Measurements from ENCODE around the gene CNN2. TPM values are rescaled to one million over a fixed set of nuclear protein-coding genes. Genes with fewer than 3 reads are reported as not detected.

The CNN2 gene
- total and polyA plus RNA-seq, 4 donors, result 10.1 to 38.4 (median 26.8) TPM

DNA sequence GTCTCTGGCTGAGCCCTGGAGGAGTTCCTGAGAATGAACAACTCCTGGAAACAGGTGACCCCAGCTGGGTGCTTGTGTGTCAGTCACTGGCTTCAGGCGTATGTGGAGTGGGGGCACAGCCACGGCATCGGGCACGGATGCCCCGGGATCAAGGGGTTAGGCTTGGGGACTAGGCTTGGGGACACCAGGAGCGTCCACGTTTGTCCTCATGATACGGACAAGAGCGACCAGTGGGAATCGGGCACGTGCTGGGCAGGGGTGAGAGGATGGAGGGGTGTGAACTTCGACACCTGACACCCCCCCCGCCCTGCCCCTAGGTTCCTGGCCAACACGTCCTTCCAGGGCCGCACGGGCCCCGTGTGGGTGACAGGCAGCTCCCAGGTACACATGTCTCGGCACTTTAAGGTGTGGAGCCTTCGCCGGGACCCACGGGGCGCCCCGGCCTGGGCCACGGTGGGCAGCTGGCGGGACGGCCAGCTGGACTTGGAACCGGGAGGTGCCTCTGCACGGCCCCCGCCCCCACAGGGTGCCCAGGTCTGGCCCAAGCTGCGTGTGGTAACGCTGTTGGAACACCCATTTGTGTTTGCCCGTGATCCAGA lies 22.1 kb upstream of the CNN2 start:
- H3K27me3 ChIP-seq (ENCODE audit: control insufficient read depth in 4 of 4, insufficient read depth in 4 of 4, low read length in 3 of 4), result peaks cover 0 to 4% (median 3%) of the 10 kb centered on the region in 4 donors
- 69% methylated on average over 32 of the region's 32 CpGs for WGBS

More for the DNA sequence above, 22.1 kb upstream of the CNN2 start:
- Histone ChIP-seq H3K27ac (ENCODE audit: low read depth in 1 of 2, low read length in 2 of 2) (no peak overlapping the region), H3K36me3 (ENCODE audit: control insufficient read depth in 4 of 4, insufficient read depth in 3 of 4, low read depth in 1 of 4, low read length in 3 of 4) (peaks cover 0 to 5% (median 0%) of the 10 kb centered on the region in 4 donors), H3K9me3 (ENCODE audit: control insufficient read depth in 4 of 4, low read length in 3 of 4) (no peaks in the 10 kb centered on the region), H3K4me1 (ENCODE audit: control insufficient read depth in 4 of 4, insufficient read depth in 4 of 4, low read length in 3 of 4) (peaks cover 0 to 10% (median 4%) of the 10 kb centered on the region in 4 donors), H3K9ac (ENCODE audit: low read depth in 1 of 2, low read length in 2 of 2) (no peak overlapping the region), H3K4me3 (ENCODE audit: low read depth in 1 of 3, low read length in 3 of 3) (no peak overlapping the region)
- TF ChIP-seq HNF4A (conservative IDR thresholded peaks at IDR 0.05) (no peak), RAD21 (IDR thresholded peaks at IDR 0.05) (no peak), TAF1 (conservative IDR thresholded peaks at IDR 0.05) (no peak), NR2F2 (IDR thresholded peaks at IDR 0.05) (no peak), RXRA (IDR thresholded peaks at IDR 0.05) (no peak), HNF4G (IDR thresholded peaks at IDR 0.05) (no peak), FOXA2 (IDR thresholded peaks at IDR 0.05) (no peak), YY1 (IDR thresholded peaks at IDR 0.05) (no peak)
- TF ChIP-seq, protein P1, sequence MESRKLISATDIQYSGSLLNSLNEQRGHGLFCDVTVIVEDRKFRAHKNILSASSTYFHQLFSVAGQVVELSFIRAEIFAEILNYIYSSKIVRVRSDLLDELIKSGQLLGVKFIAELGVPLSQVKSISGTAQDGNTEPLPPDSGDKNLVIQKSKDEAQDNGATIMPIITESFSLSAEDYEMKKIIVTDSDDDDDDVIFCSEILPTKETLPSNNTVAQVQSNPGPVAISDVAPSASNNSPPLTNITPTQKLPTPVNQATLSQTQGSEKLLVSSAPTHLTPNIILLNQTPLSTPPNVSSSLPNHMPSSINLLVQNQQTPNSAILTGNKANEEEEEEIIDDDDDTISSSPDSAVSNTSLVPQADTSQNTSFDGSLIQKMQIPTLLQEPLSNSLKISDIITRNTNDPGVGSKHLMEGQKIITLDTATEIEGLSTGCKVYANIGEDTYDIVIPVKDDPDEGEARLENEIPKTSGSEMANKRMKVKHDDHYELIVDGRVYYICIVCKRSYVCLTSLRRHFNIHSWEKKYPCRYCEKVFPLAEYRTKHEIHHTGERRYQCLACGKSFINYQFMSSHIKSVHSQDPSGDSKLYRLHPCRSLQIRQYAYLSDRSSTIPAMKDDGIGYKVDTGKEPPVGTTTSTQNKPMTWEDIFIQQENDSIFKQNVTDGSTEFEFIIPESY (IDR thresholded peaks at IDR 0.05), result no peak
- TF ChIP-seq, protein P2, sequence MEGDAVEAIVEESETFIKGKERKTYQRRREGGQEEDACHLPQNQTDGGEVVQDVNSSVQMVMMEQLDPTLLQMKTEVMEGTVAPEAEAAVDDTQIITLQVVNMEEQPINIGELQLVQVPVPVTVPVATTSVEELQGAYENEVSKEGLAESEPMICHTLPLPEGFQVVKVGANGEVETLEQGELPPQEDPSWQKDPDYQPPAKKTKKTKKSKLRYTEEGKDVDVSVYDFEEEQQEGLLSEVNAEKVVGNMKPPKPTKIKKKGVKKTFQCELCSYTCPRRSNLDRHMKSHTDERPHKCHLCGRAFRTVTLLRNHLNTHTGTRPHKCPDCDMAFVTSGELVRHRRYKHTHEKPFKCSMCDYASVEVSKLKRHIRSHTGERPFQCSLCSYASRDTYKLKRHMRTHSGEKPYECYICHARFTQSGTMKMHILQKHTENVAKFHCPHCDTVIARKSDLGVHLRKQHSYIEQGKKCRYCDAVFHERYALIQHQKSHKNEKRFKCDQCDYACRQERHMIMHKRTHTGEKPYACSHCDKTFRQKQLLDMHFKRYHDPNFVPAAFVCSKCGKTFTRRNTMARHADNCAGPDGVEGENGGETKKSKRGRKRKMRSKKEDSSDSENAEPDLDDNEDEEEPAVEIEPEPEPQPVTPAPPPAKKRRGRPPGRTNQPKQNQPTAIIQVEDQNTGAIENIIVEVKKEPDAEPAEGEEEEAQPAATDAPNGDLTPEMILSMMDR (IDR thresholded peaks at IDR 0.05; ENCODE audit: low read depth, low read length, missing input control), result no peak
- TF ChIP-seq, protein P3, sequence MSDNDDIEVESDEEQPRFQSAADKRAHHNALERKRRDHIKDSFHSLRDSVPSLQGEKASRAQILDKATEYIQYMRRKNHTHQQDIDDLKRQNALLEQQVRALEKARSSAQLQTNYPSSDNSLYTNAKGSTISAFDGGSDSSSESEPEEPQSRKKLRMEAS (IDR thresholded peaks at IDR 0.05), result no peak
- TF ChIP-seq, protein P4, sequence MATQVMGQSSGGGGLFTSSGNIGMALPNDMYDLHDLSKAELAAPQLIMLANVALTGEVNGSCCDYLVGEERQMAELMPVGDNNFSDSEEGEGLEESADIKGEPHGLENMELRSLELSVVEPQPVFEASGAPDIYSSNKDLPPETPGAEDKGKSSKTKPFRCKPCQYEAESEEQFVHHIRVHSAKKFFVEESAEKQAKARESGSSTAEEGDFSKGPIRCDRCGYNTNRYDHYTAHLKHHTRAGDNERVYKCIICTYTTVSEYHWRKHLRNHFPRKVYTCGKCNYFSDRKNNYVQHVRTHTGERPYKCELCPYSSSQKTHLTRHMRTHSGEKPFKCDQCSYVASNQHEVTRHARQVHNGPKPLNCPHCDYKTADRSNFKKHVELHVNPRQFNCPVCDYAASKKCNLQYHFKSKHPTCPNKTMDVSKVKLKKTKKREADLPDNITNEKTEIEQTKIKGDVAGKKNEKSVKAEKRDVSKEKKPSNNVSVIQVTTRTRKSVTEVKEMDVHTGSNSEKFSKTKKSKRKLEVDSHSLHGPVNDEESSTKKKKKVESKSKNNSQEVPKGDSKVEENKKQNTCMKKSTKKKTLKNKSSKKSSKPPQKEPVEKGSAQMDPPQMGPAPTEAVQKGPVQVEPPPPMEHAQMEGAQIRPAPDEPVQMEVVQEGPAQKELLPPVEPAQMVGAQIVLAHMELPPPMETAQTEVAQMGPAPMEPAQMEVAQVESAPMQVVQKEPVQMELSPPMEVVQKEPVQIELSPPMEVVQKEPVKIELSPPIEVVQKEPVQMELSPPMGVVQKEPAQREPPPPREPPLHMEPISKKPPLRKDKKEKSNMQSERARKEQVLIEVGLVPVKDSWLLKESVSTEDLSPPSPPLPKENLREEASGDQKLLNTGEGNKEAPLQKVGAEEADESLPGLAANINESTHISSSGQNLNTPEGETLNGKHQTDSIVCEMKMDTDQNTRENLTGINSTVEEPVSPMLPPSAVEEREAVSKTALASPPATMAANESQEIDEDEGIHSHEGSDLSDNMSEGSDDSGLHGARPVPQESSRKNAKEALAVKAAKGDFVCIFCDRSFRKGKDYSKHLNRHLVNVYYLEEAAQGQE (IDR thresholded peaks at IDR 0.05), result no peak
- no peak for DNase-seq (ENCODE audit: low spot score)

Data from liver (tissue), 9 donors.